ENCODE data around the gene TIMM50.

DNA sequence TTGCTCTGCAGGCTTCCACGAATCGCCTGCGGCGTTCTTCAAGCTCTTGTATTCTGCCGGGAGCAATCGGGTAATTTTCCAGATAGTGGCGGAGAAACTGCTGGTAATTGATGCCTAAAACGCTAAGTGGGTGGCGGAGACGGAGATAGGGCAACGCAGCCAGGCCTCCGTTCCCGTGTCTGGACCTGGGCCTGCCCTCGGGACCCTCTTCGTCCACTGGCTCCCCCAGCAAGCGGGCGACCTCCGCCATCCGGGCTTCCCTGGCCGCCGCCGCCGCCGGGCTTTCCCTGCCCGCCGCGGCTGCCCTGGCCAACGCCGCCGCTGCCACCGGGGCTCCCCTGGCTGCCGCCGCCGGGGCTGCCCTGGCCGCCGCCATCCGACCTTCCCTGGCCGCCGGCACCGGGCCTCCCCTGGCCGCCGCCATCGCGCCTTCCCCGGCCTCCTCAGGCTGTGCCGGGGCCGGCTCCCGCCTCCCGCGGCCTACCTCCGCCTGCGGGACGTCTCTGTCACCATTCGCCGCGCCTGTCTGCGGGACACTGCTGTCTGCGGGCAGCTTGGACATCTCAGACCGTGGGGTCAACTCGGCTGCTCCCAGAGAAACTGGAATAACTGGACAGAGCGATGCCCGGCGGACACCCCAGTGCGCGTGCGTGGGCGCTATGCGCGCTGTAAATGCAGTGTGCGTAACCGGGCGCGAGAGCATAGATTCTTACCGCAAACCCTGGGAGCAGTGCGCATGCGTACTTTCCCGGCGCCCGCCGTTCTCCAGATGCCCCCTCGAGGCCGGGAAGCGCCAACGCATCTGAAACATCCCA lies 59.1 kb downstream of the TIMM50 start, which contains the start of gene EID2:
- peak; percentile 85 to 91 (median 86) for TF ChIP-seq POLR2AphosphoS5 (IDR thresholded peaks at IDR 0.05)
- TF ChIP-seq, protein P1, sequence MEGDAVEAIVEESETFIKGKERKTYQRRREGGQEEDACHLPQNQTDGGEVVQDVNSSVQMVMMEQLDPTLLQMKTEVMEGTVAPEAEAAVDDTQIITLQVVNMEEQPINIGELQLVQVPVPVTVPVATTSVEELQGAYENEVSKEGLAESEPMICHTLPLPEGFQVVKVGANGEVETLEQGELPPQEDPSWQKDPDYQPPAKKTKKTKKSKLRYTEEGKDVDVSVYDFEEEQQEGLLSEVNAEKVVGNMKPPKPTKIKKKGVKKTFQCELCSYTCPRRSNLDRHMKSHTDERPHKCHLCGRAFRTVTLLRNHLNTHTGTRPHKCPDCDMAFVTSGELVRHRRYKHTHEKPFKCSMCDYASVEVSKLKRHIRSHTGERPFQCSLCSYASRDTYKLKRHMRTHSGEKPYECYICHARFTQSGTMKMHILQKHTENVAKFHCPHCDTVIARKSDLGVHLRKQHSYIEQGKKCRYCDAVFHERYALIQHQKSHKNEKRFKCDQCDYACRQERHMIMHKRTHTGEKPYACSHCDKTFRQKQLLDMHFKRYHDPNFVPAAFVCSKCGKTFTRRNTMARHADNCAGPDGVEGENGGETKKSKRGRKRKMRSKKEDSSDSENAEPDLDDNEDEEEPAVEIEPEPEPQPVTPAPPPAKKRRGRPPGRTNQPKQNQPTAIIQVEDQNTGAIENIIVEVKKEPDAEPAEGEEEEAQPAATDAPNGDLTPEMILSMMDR (IDR thresholded peaks at IDR 0.05) = peak; percentile 78 to 85 (median 81)
- TF ChIP-seq POLR2A (IDR thresholded peaks at IDR 0.05) = peak; percentile 69
- no peak for TF ChIP-seq EP300 (IDR thresholded peaks at IDR 0.05; ENCODE audit: low read depth)
